ENCODE data around the gene ELAPOR1.

ELAPOR1 gene

GRCh38 chr1:109079240-109079622, 34.7 kb upstream of the ELAPOR1 start:
- H3K4me2 ChIP-seq (ENCODE audit: low read depth, low read length): no peak overlapping the region
- H3F3A ChIP-seq (ENCODE audit: insufficient read depth, low read length): no peaks in the 10 kb centered on the region
- no peaks in the 10 kb centered on the region for H3K36me3 ChIP-seq (replicated peaks; ENCODE audit: insufficient read depth, low read length)
- no peaks in the 10 kb centered on the region for H4K20me1 ChIP-seq (ENCODE audit: insufficient read depth, low read length)
- no peaks in the 10 kb centered on the region for H3K4me1 ChIP-seq (ENCODE audit: low read length)
- no peak for TF ChIP-seq EZH2phosphoT487 (IDR thresholded peaks at IDR 0.05; ENCODE audit: low read length)
- TF ChIP-seq EZH2 (optimal IDR thresholded peaks at IDR 0.05; ENCODE audit: low read depth, low read length): no peak
- TF ChIP-seq CTCF (IDR thresholded peaks at IDR 0.05; ENCODE audit: low read length): no peak
- H2AFZ ChIP-seq (ENCODE audit: low read length): no peak overlapping the region
- no peaks in the 10 kb centered on the region for H3K9me2 ChIP-seq (replicated peaks; ENCODE audit: insufficient read depth, low read length)
- no peak for DNase-seq
- no peaks in the 10 kb centered on the region for H3K27me3 ChIP-seq (replicated peaks; ENCODE audit: insufficient read depth, low read length)
- H3K27ac ChIP-seq (ENCODE audit: low read length): no peak overlapping the region
- H3K4me3 ChIP-seq (ENCODE audit: low read length): no peak overlapping the region
- H3K9me3 ChIP-seq (replicated peaks; ENCODE audit: insufficient read depth, low read length): no peaks in the 10 kb centered on the region
- no peak overlapping the region for H3K9ac ChIP-seq (ENCODE audit: low read length)
- H3K79me2 ChIP-seq (ENCODE audit: low read length): peaks cover 10% of the 10 kb centered on the region

- no peaks in the 10 kb centered on the region for H3K9me2 ChIP-seq (replicated peaks; ENCODE audit: insufficient read depth, low read length)
- H3F3A ChIP-seq (ENCODE audit: insufficient read depth, low read length): no peaks in the 10 kb centered on the region
- no peaks in the 10 kb centered on the region for H3K4me1 ChIP-seq (ENCODE audit: low read length)
- no peaks in the 10 kb centered on the region for H3K36me3 ChIP-seq (replicated peaks; ENCODE audit: insufficient read depth, low read length)
- TF ChIP-seq EZH2phosphoT487 (IDR thresholded peaks at IDR 0.05; ENCODE audit: low read length): no peak
- no peak for TF ChIP-seq CTCF (IDR thresholded peaks at IDR 0.05; ENCODE audit: low read length)
- no peak for TF ChIP-seq EZH2 (optimal IDR thresholded peaks at IDR 0.05; ENCODE audit: low read depth, low read length)
- H2AFZ ChIP-seq (ENCODE audit: low read length): no peak overlapping the region
- H3K9ac ChIP-seq (ENCODE audit: low read length): no peak overlapping the region
- H4K20me1 ChIP-seq (ENCODE audit: insufficient read depth, low read length): no peaks in the 10 kb centered on the region
- no peak overlapping the region for H3K4me3 ChIP-seq (ENCODE audit: low read length)
- H3K4me2 ChIP-seq (ENCODE audit: low read depth, low read length): no peak overlapping the region
- peaks cover 2% of the 10 kb centered on the region for H3K79me2 ChIP-seq (ENCODE audit: low read length)
- no peak overlapping the region for H3K27ac ChIP-seq (ENCODE audit: low read length)
- no peak for DNase-seq
- H3K27me3 ChIP-seq (replicated peaks; ENCODE audit: insufficient read depth, low read length): no peaks in the 10 kb centered on the region
- no peaks in the 10 kb centered on the region for H3K9me3 ChIP-seq (replicated peaks; ENCODE audit: insufficient read depth, low read length)
These were observed 33.4 kb upstream of the ELAPOR1 start for GRCh38 chr1:109080441-109081082.

GRCh38 chr1:109083501-109083900, 30.4 kb upstream of the ELAPOR1 start:
- Histone ChIP-seq H3F3A (ENCODE audit: insufficient read depth, low read length) (no peaks in the 10 kb centered on the region), H3K27ac (ENCODE audit: low read length) (no peak overlapping the region), H3K9me2 (replicated peaks; ENCODE audit: insufficient read depth, low read length) (no peaks in the 10 kb centered on the region), H4K20me1 (ENCODE audit: insufficient read depth, low read length) (no peaks in the 10 kb centered on the region), H3K4me3 (ENCODE audit: low read length) (no peak overlapping the region), H3K27me3 (replicated peaks; ENCODE audit: insufficient read depth, low read length) (no peaks in the 10 kb centered on the region), H3K9me3 (replicated peaks; ENCODE audit: insufficient read depth, low read length) (no peaks in the 10 kb centered on the region), H3K36me3 (replicated peaks; ENCODE audit: insufficient read depth, low read length) (no peaks in the 10 kb centered on the region), H3K4me1 (ENCODE audit: low read length) (no peaks in the 10 kb centered on the region), H3K79me2 (ENCODE audit: low read length) (no peaks in the 10 kb centered on the region), H2AFZ (ENCODE audit: low read length) (no peak overlapping the region), H3K9ac (ENCODE audit: low read length) (no peak overlapping the region), H3K4me2 (ENCODE audit: low read depth, low read length) (no peak overlapping the region)
- no peak for TF ChIP-seq CTCF (IDR thresholded peaks at IDR 0.05; ENCODE audit: low read length)
- TF ChIP-seq EZH2 (optimal IDR thresholded peaks at IDR 0.05; ENCODE audit: low read depth, low read length): no peak
- no peak for TF ChIP-seq EZH2phosphoT487 (IDR thresholded peaks at IDR 0.05; ENCODE audit: low read length)
- DNase-seq: no peak
